ENCODE results near the gene SLC5A2. TPM values are rescaled to one million over a fixed set of nuclear protein-coding genes. Genes with fewer than 3 reads are reported as not detected.

The SLC5A2 gene
- total RNA-seq, 1 donor from 2014 or later, result not detected

GRCh38 chr16:31451681-31452351 is 31.1 kb upstream of the SLC5A2 start:
- peaks cover 23% of the 10 kb centered on the region for H3K4me1 Mint-ChIP-seq (ENCODE audit: low read depth, unreplicated experiment)
- peak; percentile 68 for DNase-seq
- H3K27ac Mint-ChIP-seq (ENCODE audit: unreplicated experiment), result peak overlapping the region; percentile 4
- peaks cover 2% of the 10 kb centered on the region for H3K27me3 Mint-ChIP-seq (ENCODE audit: unreplicated experiment)
- H3K4me3 Mint-ChIP-seq (ENCODE audit: unreplicated experiment), result peak overlapping the region; percentile 17
- TF ChIP-seq CTCF (IDR thresholded peaks at IDR 0.05; ENCODE audit: partially characterized antibody, unreplicated experiment), result peak; percentile 62
- H3K36me3 Mint-ChIP-seq (ENCODE audit: unreplicated experiment), result no peaks in the 10 kb centered on the region
- H3K9me3 Mint-ChIP-seq (ENCODE audit: unreplicated experiment), result no peaks in the 10 kb centered on the region

DNA sequence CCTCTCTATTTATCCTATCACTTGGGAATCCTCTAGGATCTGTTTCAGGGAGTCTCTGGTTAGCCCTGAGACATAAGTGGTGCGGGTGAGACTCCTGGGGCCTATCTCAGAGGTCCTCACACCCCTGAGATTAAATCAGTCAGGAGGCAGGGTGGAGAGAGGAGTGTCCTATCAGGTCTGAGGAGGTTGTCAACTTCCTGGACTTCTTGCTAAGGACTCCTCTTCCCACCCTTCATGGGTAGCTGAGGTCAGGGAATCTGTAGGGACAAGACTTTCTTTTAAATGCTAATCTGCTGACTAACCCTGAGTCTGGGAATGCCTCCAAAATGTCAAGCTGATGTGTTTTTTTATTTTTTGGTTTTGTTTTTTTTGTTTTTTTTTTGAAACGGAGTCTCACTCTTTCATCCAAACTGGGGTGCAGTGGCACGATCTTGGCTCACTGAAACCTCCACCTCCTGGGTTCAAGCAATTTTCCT is 30.3 kb upstream of the SLC5A2 start:
- Mint-ChIP-seq H3K27ac (ENCODE audit: unreplicated experiment) (no peak overlapping the region), H3K4me3 (ENCODE audit: unreplicated experiment) (no peak overlapping the region), H3K4me1 (ENCODE audit: low read depth, unreplicated experiment) (peaks cover 23% of the 10 kb centered on the region), H3K27me3 (ENCODE audit: unreplicated experiment) (peaks cover 2% of the 10 kb centered on the region), H3K9me3 (ENCODE audit: unreplicated experiment) (no peaks in the 10 kb centered on the region), H3K36me3 (ENCODE audit: unreplicated experiment) (no peaks in the 10 kb centered on the region)
- TF ChIP-seq CTCF (IDR thresholded peaks at IDR 0.05; ENCODE audit: partially characterized antibody, unreplicated experiment), result no peak
- no peak for DNase-seq

- Mint-ChIP-seq H3K27ac (ENCODE audit: unreplicated experiment) (peak overlapping the region; percentile 22), H3K36me3 (ENCODE audit: unreplicated experiment) (no peaks in the 10 kb centered on the region), H3K4me3 (ENCODE audit: unreplicated experiment) (peak overlapping the region; percentile 41), H3K9me3 (ENCODE audit: unreplicated experiment) (peaks cover 4% of the 10 kb centered on the region), H3K27me3 (ENCODE audit: unreplicated experiment) (peaks cover 6% of the 10 kb centered on the region), H3K4me1 (ENCODE audit: low read depth, unreplicated experiment) (peaks cover 25% of the 10 kb centered on the region)
- no peak for TF ChIP-seq CTCF (IDR thresholded peaks at IDR 0.05; ENCODE audit: partially characterized antibody, unreplicated experiment)
- no peak for DNase-seq
Measured at GRCh38 chr16:31453255-31454204, 29.4 kb upstream of the SLC5A2 start.

DNA sequence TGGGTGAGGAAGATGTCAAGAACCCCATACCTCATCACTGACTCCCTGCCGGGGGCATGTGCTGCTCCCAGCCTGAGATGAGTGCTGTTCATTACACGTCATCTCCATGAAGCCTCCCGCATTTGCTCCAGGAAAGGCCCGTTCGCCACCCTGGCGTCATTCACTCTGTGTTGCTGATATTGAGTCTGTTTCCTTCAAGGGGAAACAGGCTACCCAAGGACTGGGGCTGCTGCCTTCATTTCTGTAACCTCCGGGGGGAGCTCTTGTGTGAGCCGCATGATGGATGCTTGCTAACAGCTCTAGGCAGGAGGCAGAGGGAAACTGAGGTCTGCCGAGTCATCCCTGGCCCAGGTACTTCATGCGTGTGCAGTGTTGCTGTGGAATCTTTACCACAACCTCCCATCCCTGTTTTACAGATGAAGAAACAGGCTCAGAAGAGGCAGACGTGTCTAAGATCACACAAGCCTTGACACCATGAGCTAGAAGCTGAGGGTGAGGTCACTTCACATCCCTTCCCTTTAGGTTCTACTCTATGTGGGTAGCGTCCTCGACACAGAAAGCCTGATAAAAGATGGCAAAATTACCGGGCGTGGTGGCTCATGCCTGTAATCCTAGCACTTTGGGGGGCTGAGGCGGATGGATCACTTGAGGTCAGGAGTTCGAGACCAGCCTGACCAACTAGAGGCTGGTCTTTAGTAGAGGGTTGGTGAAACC is 27.2 kb upstream of the SLC5A2 start:
- Mint-ChIP-seq H3K9me3 (ENCODE audit: unreplicated experiment) (peaks cover 10% of the 10 kb centered on the region), H3K4me3 (ENCODE audit: unreplicated experiment) (peak overlapping the region; percentile 69), H3K27ac (ENCODE audit: unreplicated experiment) (peak overlapping the region; percentile 96), H3K4me1 (ENCODE audit: low read depth, unreplicated experiment) (peaks cover 28% of the 10 kb centered on the region), H3K27me3 (ENCODE audit: unreplicated experiment) (peaks cover 8% of the 10 kb centered on the region), H3K36me3 (ENCODE audit: unreplicated experiment) (no peaks in the 10 kb centered on the region)
- no peak for DNase-seq
- peak; percentile 20 for TF ChIP-seq CTCF (IDR thresholded peaks at IDR 0.05; ENCODE audit: partially characterized antibody, unreplicated experiment)
